Progenitor cell of endocrine pancreas (in vitro differentiated cells): ENCODE data around the gene GGA3. TPM values are rescaled to one million over a fixed set of nuclear protein-coding genes. Genes with fewer than 3 reads are reported as not detected.

Experiments
- DNase-seq: peaks from one replicate; pipeline ENCODE4 v3.0.0; 2021; ENCODE audit warnings: low spot score; ENCODE audit not compliant: unreplicated experiment
- H3K27ac Mint-ChIP-seq: 2 replicates; pipeline ENCODE4 v1.8.0; 2021; ENCODE audit warnings: mild to moderate bottlenecking, moderate library complexity, mixed read lengths
- H3K27me3 Mint-ChIP-seq: 2 replicates; pipeline ENCODE4 v1.8.0; 2021; ENCODE audit warnings: mixed read lengths
- H3K36me3 Mint-ChIP-seq: 2 replicates; pipeline ENCODE4 v1.8.0; 2022; ENCODE audit warnings: mixed read lengths; ENCODE audit not compliant: insufficient read depth
- H3K4me1 Mint-ChIP-seq: 2 replicates; pipeline ENCODE4 v1.8.0; 2021; ENCODE audit warnings: low read depth, mixed read lengths
- H3K4me3 Mint-ChIP-seq: 2 replicates; pipeline ENCODE4 v1.8.0; 2021; ENCODE audit warnings: low read depth, mild to moderate bottlenecking, moderate library complexity, mixed read lengths
- H3K9me3 Mint-ChIP-seq: 2 replicates; pipeline ENCODE4 v1.8.0; 2021; ENCODE audit warnings: low read depth, mixed read lengths
- total RNA-seq: library from RNA; stranded (reverse); gene quantifications from 2 replicates; pipeline ENCODE4 v1.2.1, GENCODE V29; 2021
- TF ChIP-seq, protein P1 (sequence below): fragments of 200-600 bp; sonication (generic); IDR thresholded peaks from one replicate; pipeline ENCODE4 v1.5.0; 2021; ENCODE audit warnings: antibody characterized with exemption, mild to moderate bottlenecking; ENCODE audit not compliant: unreplicated experiment

GGA3 gene
- total RNA-seq, 1 donor from 2014 or later, result 68.1 TPM

GRCh38 chr17:75244133-75244866 is 17.1 kb downstream of the GGA3 start:
- Mint-ChIP-seq H3K9me3 (no peaks in the 10 kb centered on the region), H3K4me1 (no peaks in the 10 kb centered on the region), H3K27me3 (no peaks in the 10 kb centered on the region), H3K36me3 (peaks cover 13% of the 10 kb centered on the region), H3K27ac (no peak overlapping the region), H3K4me3 (no peak overlapping the region)
- TF ChIP-seq, protein P1, sequence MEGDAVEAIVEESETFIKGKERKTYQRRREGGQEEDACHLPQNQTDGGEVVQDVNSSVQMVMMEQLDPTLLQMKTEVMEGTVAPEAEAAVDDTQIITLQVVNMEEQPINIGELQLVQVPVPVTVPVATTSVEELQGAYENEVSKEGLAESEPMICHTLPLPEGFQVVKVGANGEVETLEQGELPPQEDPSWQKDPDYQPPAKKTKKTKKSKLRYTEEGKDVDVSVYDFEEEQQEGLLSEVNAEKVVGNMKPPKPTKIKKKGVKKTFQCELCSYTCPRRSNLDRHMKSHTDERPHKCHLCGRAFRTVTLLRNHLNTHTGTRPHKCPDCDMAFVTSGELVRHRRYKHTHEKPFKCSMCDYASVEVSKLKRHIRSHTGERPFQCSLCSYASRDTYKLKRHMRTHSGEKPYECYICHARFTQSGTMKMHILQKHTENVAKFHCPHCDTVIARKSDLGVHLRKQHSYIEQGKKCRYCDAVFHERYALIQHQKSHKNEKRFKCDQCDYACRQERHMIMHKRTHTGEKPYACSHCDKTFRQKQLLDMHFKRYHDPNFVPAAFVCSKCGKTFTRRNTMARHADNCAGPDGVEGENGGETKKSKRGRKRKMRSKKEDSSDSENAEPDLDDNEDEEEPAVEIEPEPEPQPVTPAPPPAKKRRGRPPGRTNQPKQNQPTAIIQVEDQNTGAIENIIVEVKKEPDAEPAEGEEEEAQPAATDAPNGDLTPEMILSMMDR, result no peak
- DNase-seq, result no peak

GRCh38 chr17:75242461-75243042 is 18.9 kb downstream of the GGA3 start:
- Mint-ChIP-seq H3K27ac (no peak overlapping the region), H3K4me1 (no peaks in the 10 kb centered on the region), H3K36me3 (peaks cover 15% of the 10 kb centered on the region), H3K27me3 (no peaks in the 10 kb centered on the region), H3K4me3 (no peak overlapping the region), H3K9me3 (no peaks in the 10 kb centered on the region)
- TF ChIP-seq, protein P1, result no peak
- DNase-seq, result no peak

- H3K4me3 Mint-ChIP-seq, result no peak overlapping the region
- H3K36me3 Mint-ChIP-seq, result peaks cover 15% of the 10 kb centered on the region
- no peaks in the 10 kb centered on the region for H3K27me3 Mint-ChIP-seq
- H3K4me1 Mint-ChIP-seq, result no peaks in the 10 kb centered on the region
- no peaks in the 10 kb centered on the region for H3K9me3 Mint-ChIP-seq
- no peak for DNase-seq
- TF ChIP-seq, protein P1, result no peak
- no peak overlapping the region for H3K27ac Mint-ChIP-seq
These were observed 19.4 kb downstream of the GGA3 start for GRCh38 chr17:75241996-75242460.

DNA sequence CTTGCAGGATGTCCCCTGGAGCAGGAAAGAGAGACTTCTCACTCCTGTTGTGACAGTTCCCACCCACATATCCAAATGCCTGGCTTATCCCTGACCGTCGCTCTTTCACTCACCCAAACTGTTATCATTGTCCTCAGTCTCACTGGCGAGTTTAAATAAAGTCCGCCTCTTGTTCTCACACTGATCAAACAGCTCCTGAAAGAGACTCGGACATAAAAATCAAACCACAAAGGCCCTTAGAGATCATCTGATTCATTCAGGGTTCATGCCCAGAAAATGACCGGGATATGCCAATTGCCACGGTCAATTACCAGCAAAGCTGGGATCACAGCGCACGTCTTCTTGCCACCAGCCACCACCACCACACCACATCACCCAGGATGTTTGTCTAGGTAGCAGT is 19.9 kb downstream of the GGA3 start:
- Mint-ChIP-seq H3K27me3 (no peaks in the 10 kb centered on the region), H3K27ac (no peak overlapping the region), H3K9me3 (no peaks in the 10 kb centered on the region), H3K4me1 (no peaks in the 10 kb centered on the region), H3K36me3 (peaks cover 15% of the 10 kb centered on the region), H3K4me3 (no peak overlapping the region)
- TF ChIP-seq, protein P1, result no peak
- DNase-seq, result no peak

DNA sequence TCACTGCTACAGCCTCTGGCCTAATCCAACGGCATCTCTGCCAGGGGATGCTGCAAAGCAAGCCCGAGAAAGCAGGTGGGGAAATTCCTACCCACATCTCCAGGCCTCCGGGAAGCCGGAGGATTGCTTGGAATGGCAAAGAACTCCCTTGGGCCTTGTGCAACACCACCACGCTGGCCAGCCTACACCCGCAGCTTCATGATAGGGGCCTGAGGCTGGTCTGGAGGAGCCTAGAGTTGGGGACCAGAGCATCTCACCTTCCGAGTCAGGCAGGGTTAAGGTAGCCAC is 20.3 kb downstream of the GGA3 start:
- TF ChIP-seq, protein P1, result no peak
- Mint-ChIP-seq H3K9me3 (no peaks in the 10 kb centered on the region), H3K4me3 (no peak overlapping the region), H3K27me3 (no peaks in the 10 kb centered on the region), H3K27ac (no peak overlapping the region), H3K4me1 (no peaks in the 10 kb centered on the region), H3K36me3 (peaks cover 15% of the 10 kb centered on the region)
- DNase-seq, result no peak
